GM12878 (cell line): ENCODE results near the gene RAD51B. TPM values are rescaled to one million over a fixed set of nuclear protein-coding genes. Genes with fewer than 3 reads are reported as not detected.

Experiments
- ATAC-seq: fragments of 200-7000 bp; cut with Tn5 transposase; 3 replicates; pipeline ENCODE4 v1.9.1; 2020; ENCODE audit warnings: mild to moderate bottlenecking, moderate library complexity
- BruUV-seq: library from RNA; stranded (reverse); fragments of 400-500 nt; replicated peaks from 2 replicates; lab custom pipeline; 2021; lab: Mats Ljungman, UMichigan
- CTCF ChIA-PET: fragments of 300-600 bp; sonication (Branson Sonifier 250); formaldehyde crosslinking; extraction: SDS; loops from one replicate; lab custom pipeline; 2021; ENCODE audit warnings: inconsistent platforms; lab: Yijun Ruan, JAX
- POLR2A ChIA-PET: fragments of 350-600 bp; formaldehyde crosslinking; extraction: SDS; loops from one replicate; lab custom pipeline; 2021; ENCODE audit warnings: inconsistent platforms; lab: Charles Lee
- RAD21 ChIA-PET: fragments of 300-600 bp; sonication (Branson Sonifier 250); formaldehyde crosslinking; loops from one replicate; lab custom pipeline; 2023; ENCODE audit warnings: antibody characterized with exemption; ENCODE audit not compliant: unreplicated experiment; lab: Charles Lee
- SMC1A ChIA-PET: fragments of 300-600 bp; sonication (Branson Sonifier 250); formaldehyde crosslinking; loops from one replicate; lab custom pipeline; 2023; ENCODE audit not compliant: unreplicated experiment, uncharacterized antibody; lab: Charles Lee
- DNase-seq: peaks from one replicate; pipeline ENCODE4 v3.0.0-alpha.2; 2011; ENCODE audit warnings: low read depth, low spot score
- FAIRE-seq: peaks from 3 replicates; lab custom pipeline; 2011; peaks lifted over from hg19 to GRCh38; lab: Jason Lieb, UNC
- H2AFZ ChIP-seq: 2 replicates; pipeline ENCODE4 v1.6.0; 2011; ENCODE audit warnings: low read depth, low read length, control low read depth; ENCODE audit not compliant: control insufficient read depth
- H3K27ac ChIP-seq: 2 replicates; pipeline ENCODE4 v1.5.1; 2011; ENCODE audit warnings: control low read depth; ENCODE audit not compliant: control insufficient read depth, insufficient read depth
- H3K27me3 ChIP-seq, 2 experiments: replicated peaks in 1 of 2; 2 replicates each; pipeline versions ENCODE4 v1.6.0 to v1.6.1; 2011; ENCODE audit warnings: low read length in 1 of 2; ENCODE audit not compliant: control insufficient read depth in 2 of 2, insufficient read depth in 2 of 2
- H3K36me3 ChIP-seq, 2 experiments: 2 replicates each; pipeline ENCODE4 v1.5.1; 2011; ENCODE audit warnings: low read length in 1 of 2; ENCODE audit not compliant: control insufficient read depth in 2 of 2, insufficient read depth in 2 of 2
- H3K4me1 ChIP-seq: 2 replicates; pipeline ENCODE4 v1.6.1; 2011; ENCODE audit warnings: mild to moderate bottlenecking, low read length, moderate library complexity, mixed read lengths; ENCODE audit not compliant: control insufficient read depth, insufficient read depth
- H3K4me2 ChIP-seq: 2 replicates; pipeline ENCODE4 v1.6.0; 2011; ENCODE audit warnings: control low read depth; ENCODE audit not compliant: control insufficient read depth, insufficient read depth
- H3K4me3 ChIP-seq: fragments of 200-600 bp; sonication (generic); 2 replicates; pipeline ENCODE4 v1.5.1; 2016
- H3K79me2 ChIP-seq: 2 replicates; pipeline ENCODE4 v1.6.0; 2011; ENCODE audit warnings: low read length; ENCODE audit not compliant: control insufficient read depth, insufficient read depth
- H3K9ac ChIP-seq: 2 replicates; pipeline ENCODE4 v1.8.0; 2011; ENCODE audit warnings: low read length, control low read depth, mixed read lengths; ENCODE audit not compliant: control insufficient read depth, insufficient read depth
- H3K9me3 ChIP-seq: replicated peaks from 3 replicates; pipeline ENCODE4 v1.5.1; 2011; ENCODE audit warnings: mild to moderate bottlenecking, low read length; ENCODE audit not compliant: control insufficient read depth, insufficient read depth
- H4K20me1 ChIP-seq: 2 replicates; pipeline ENCODE4 v1.6.0; 2011; ENCODE audit not compliant: control insufficient read depth, insufficient read depth
- BCL11A ChIP-seq: IDR thresholded peaks from 2 replicates; pipeline ENCODE4 v1.6.1; 2011; ENCODE audit warnings: low read depth, low read length
- BRCA1 ChIP-seq: IDR thresholded peaks from 2 replicates; pipeline ENCODE4 v1.6.1; 2011; ENCODE audit warnings: low read depth, low read length, improper control_type of control experiment
- CUX1 ChIP-seq: IDR thresholded peaks from 2 replicates; pipeline ENCODE4 v1.6.1; 2012; ENCODE audit warnings: improper control_type of control experiment, low read depth, low read length; ENCODE audit not compliant: insufficient replicate concordance
- EGR1 ChIP-seq, 2 experiments: IDR thresholded peaks; 1 replicate in 1 of 2; 2 replicates in 1 of 2; pipeline ENCODE4 v1.6.1; 2011 to 2012; ENCODE audit warnings: low read depth in 2 of 2, low read length in 2 of 2, borderline replicate concordance in 1 of 2, mild to moderate bottlenecking in 1 of 2, moderate library complexity in 1 of 2
- EZH2 ChIP-seq: IDR thresholded peaks from 2 replicates; pipeline ENCODE4 v1.6.1; 2012; ENCODE audit warnings: low read depth, mild to moderate bottlenecking, control low read depth, inconsistent platforms, low read length, borderline replicate concordance; ENCODE audit not compliant: control insufficient read depth
- HDGF ChIP-seq: fragments of 450-650 bp; IDR thresholded peaks from 2 replicates; pipeline ENCODE4 v1.6.1; 2016; ENCODE audit warnings: antibody characterized with exemption
- PBX3 ChIP-seq: IDR thresholded peaks from 2 replicates; pipeline ENCODE4 v1.6.1; 2011; ENCODE audit warnings: mild to moderate bottlenecking, low read depth, low read length, moderate library complexity; ENCODE audit not compliant: insufficient replicate concordance
- RAD51 ChIP-seq: fragments of 450-650 bp; IDR thresholded peaks from 2 replicates; pipeline ENCODE4 v1.6.1; 2016; ENCODE audit warnings: moderate library complexity, mild to moderate bottlenecking, inconsistent platforms
- WGBS: methylation state at CpG from one replicate; pipeline ENCODE4 v1.1.6; 2016; ENCODE audit warnings: low lambda C conversion rate; ENCODE audit not compliant: insufficient replicate concordance, insufficient coverage; ENCODE audit errors: missing lambda C conversion rate; 5-methylcytosine and 5-hydroxymethylcytosine counted together
- in situ Hi-C: fragments of 300-500 bp; cut with MboI; formaldehyde crosslinking; loops from 9 replicates; pipeline ENCODE4 v1.14.3; 2018; ENCODE audit warnings: mixed read lengths
- intact Hi-C: fragments of 100-400 bp; cut with micrococcal nuclease; formaldehyde crosslinking; loops from one replicate; pipeline ENCODE4 v1.14.2; 2022; ENCODE audit not compliant: unreplicated experiment
- polyA plus RNA-seq, 11 experiments: library from polyadenylated mRNA; depleted of rRNA in 4 of 11; unstranded in 6 of 11; stranded (reverse) in 5 of 11; fragments of >200 nt; fragmentation: Nextera tagmentation in 4 of 11; fragmentation: Illumina TruSeq in 1 of 11; extraction: Ambion mirVana in 4 of 11; extraction: Trizol in 1 of 11; gene quantifications; 1 replicate in 1 of 11; 2 replicates in 10 of 11; pipeline versions ENCODE4 v1.2.1 to v1.2.3, GENCODE V29; 2011 to 2016; ENCODE audit warnings: inconsistent platforms in 2 of 11, missing spikeins in 2 of 11, low read depth in 1 of 11
- total RNA-seq, 4 experiments: library from RNA; depleted of rRNA in 3 of 4; stranded (reverse); fragments of >200 nt in 3 of 4; fragmentation: Illumina TruSeq in 1 of 4; extraction: Trizol in 1 of 4; gene quantifications; 2 replicates each; pipeline versions ENCODE4 v1.2.1 to v1.2.3, GENCODE V29; 2013 to 2021

The RAD51B gene
- total and polyA plus RNA-seq, 10 of the 15 experiments (the other 5 are each of a cell fraction or from before 2014, with no cell fraction given): 9.8 to 26.8 (median 21.3) TPM

GRCh38 chr14:68741839-68742470 is 922.4 kb downstream of the RAD51B start (continued):
- no peak for TF ChIP-seq CUX1
- TF ChIP-seq PBX3: no peak
- TF ChIP-seq HDGF: 0 out of 2 replicates have a peak, but pooled peaks have one; percentile 61
- no peak for TF ChIP-seq BRCA1

GRCh38 chr14:68744613-68745012 is 925.0 kb downstream of the RAD51B start:
- ChIA-PET CTCF (interaction anchor here (0.9 kb wide), 1 partner anchor 34 kb away, joined by 3 read pairs; no protein-coding TSS in a partner anchor), SMC1A (interaction anchor here (0.7 to 1.5 kb wide), 3 partner anchors 29 to 811 kb away, joined by 3 to 4 read pairs (median 4); no protein-coding TSS in a partner anchor), RAD21 (interaction anchor here (1.4 kb wide), 1 partner anchor 35 kb away, joined by 4 read pairs; no protein-coding TSS in a partner anchor), POLR2A (no interaction called here)
- Histone ChIP-seq H3K27me3 (no peaks in the 10 kb centered on the region), H2AFZ (no peak overlapping the region), H3K36me3 (no peaks in the 10 kb centered on the region), H4K20me1 (no peaks in the 10 kb centered on the region), H3K4me3 (no peak overlapping the region), H3K27ac (no peak overlapping the region), H3K9ac (no peak overlapping the region)
- 94% methylated on average over 12 of the region's 12 CpGs for WGBS
- FAIRE-seq: no peak
- in situ Hi-C loops: no loop called here
- BruUV-seq: no TSS peak
- TF ChIP-seq RAD51 (no peak), EGR1 (IDR thresholded peaks at IDR 0.05; ENCODE audit: borderline replicate concordance in 1 of 2, low read depth in 2 of 2, low read length in 2 of 2) (no peak), EZH2 (no peak), BCL11A (no peak)
- TF ChIP-seq, all 136 proteins: peak for 0
- intact Hi-C loops: loop anchor here (5.0 kb wide), 2 partner anchors 237 to 477 kb away; no protein-coding TSS in a partner anchor
- DNase-seq (no peak), ATAC-seq (no peak)
- H3K79me2 ChIP-seq: no peaks in the 10 kb centered on the region
- H3K4me1 ChIP-seq: peaks cover 13% of the 10 kb centered on the region
- H3K9me3 ChIP-seq: peaks cover 5% of the 10 kb centered on the region
- no peak overlapping the region for H3K4me2 ChIP-seq
